ENCODE results near the gene PLXNA4.

DNA sequence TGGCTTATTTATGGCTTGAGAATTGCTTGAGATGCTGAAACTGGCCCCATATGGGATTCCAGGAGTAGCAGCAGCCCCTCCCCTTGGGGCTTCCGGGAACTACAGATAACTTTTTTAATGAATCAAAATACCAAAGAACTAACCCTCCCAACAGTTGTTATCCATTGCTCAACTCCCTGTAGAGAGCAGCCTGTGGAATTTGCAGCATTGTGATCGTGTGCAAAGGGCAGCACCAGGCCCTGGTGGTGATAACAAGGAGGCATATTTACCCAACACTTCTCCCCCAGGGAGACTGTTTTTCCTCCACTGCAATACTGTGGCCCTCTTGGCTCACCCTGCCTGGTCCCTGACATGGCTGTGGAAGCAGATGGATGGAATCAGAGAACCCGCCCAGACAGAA, 196.2 kb downstream of the PLXNA4 start:
- TF ChIP-seq, protein P1, sequence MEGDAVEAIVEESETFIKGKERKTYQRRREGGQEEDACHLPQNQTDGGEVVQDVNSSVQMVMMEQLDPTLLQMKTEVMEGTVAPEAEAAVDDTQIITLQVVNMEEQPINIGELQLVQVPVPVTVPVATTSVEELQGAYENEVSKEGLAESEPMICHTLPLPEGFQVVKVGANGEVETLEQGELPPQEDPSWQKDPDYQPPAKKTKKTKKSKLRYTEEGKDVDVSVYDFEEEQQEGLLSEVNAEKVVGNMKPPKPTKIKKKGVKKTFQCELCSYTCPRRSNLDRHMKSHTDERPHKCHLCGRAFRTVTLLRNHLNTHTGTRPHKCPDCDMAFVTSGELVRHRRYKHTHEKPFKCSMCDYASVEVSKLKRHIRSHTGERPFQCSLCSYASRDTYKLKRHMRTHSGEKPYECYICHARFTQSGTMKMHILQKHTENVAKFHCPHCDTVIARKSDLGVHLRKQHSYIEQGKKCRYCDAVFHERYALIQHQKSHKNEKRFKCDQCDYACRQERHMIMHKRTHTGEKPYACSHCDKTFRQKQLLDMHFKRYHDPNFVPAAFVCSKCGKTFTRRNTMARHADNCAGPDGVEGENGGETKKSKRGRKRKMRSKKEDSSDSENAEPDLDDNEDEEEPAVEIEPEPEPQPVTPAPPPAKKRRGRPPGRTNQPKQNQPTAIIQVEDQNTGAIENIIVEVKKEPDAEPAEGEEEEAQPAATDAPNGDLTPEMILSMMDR (conservative IDR thresholded peaks at IDR 0.05; ENCODE audit: low read depth, low read length) = no peak
- no peak for TF ChIP-seq EZH2 (IDR thresholded peaks at IDR 0.05; ENCODE audit: borderline replicate concordance, low read depth, low read length, poor library complexity, severe bottlenecking)

Measured in A673 (cell line).